ENCODE measurements around the gene ZDHHC24. TPM values are rescaled to one million over a fixed set of nuclear protein-coding genes. Genes with fewer than 3 reads are reported as not detected.
A peak's percentile ranks its signal among the peaks of the same experiment; 100 is the strongest.

The ZDHHC24 gene
- total RNA-seq, 6 donors from 2014 or later = 12.4 to 24.8 (median 14.1) TPM

DNA sequence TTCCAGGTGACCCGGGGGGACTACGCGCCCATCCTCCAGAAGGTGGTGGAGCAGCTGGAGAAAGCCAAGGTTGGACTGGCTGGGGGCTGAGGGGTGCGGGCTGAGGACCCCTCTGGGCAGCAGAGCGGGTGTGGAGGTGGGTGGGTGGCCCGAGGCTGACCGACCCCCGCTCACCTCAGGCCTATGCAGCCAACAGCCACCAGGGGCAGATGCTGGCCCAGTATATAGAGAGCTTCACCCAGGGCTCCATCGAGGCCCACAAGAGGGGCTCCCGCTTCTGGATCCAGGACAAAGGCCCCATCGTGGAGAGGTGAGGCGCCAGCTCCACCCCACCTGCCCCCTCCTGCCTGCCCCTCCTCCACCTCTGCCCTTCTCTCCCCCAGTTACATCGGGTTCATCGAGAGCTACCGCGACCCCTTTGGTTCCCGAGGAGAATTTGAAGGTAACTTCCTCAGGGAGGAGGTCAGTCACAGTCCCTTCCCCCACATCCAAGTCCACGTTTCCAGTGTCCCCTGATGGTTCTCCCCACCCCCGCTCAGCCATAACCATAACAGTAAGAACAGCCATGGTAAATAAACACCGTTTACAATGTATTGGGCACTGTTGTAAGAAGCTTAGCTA is 54.4 kb downstream of the ZDHHC24 start:
- Histone ChIP-seq H3K27me3 (no peaks in the 10 kb centered on the region), H3K9me3 (no peaks in the 10 kb centered on the region), H3K27ac (no peak overlapping the region), H3K4me1 (no peaks in the 10 kb centered on the region), H3K4me3 (no peak overlapping the region), H3K36me3 (peaks cover 3 to 87% (median 69%) of the 10 kb centered on the region in 4 donors)
- DNase-seq (peak in 1 of 2 donors; percentile 56), ATAC-seq (ENCODE audit: low FRiP score in 2 of 2) (no peak)
- WGBS, 2 donors = 74 to 79% methylated on average over 13 to 20 of the region's 20 CpGs
- TF ChIP-seq EP300 (IDR thresholded peaks at IDR 0.05) = no peak
- TF ChIP-seq POLR2AphosphoS5 (IDR thresholded peaks at IDR 0.05) = no peak
- TF ChIP-seq, protein P1, sequence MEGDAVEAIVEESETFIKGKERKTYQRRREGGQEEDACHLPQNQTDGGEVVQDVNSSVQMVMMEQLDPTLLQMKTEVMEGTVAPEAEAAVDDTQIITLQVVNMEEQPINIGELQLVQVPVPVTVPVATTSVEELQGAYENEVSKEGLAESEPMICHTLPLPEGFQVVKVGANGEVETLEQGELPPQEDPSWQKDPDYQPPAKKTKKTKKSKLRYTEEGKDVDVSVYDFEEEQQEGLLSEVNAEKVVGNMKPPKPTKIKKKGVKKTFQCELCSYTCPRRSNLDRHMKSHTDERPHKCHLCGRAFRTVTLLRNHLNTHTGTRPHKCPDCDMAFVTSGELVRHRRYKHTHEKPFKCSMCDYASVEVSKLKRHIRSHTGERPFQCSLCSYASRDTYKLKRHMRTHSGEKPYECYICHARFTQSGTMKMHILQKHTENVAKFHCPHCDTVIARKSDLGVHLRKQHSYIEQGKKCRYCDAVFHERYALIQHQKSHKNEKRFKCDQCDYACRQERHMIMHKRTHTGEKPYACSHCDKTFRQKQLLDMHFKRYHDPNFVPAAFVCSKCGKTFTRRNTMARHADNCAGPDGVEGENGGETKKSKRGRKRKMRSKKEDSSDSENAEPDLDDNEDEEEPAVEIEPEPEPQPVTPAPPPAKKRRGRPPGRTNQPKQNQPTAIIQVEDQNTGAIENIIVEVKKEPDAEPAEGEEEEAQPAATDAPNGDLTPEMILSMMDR (IDR thresholded peaks at IDR 0.05) = no peak
- TF ChIP-seq POLR2A (IDR thresholded peaks at IDR 0.05) = no peak

DNA sequence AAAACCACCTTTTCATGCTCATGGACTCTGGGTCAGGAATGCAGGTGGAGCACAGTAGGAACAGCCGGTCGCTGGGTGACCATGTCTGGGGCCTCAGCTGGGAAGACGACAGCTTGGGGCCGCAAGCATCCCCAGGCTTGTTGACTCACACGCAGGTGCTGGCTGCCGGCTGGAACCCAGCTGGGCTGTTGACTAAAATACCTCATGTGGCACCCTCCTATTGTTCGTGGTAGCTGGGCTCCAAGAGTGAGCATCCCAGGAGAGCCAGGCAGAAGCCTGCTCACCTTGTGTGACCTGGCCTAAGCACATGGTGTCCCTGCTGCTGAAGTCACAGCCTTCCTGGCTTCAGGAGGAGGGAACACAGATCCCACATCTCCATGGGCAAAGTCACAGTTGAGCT is 56.2 kb downstream of the ZDHHC24 start:
- H3K27ac ChIP-seq = no peak overlapping the region
- DNase-seq = no peak
- TF ChIP-seq POLR2A (IDR thresholded peaks at IDR 0.05) (no peak), EP300 (IDR thresholded peaks at IDR 0.05) (no peak), POLR2AphosphoS5 (IDR thresholded peaks at IDR 0.05) (no peak)
- H3K27me3 ChIP-seq = no peaks in the 10 kb centered on the region
- H3K9me3 ChIP-seq = no peaks in the 10 kb centered on the region
- no peak overlapping the region for H3K4me3 ChIP-seq
- H3K4me1 ChIP-seq = no peaks in the 10 kb centered on the region
- H3K36me3 ChIP-seq = peaks cover 3 to 83% (median 71%) of the 10 kb centered on the region in 4 donors
- ATAC-seq (ENCODE audit: low FRiP score in 2 of 2) = no peak
- WGBS, 2 donors = 98 to 100% methylated on average over 2 to 7 of the region's 7 CpGs

DNA sequence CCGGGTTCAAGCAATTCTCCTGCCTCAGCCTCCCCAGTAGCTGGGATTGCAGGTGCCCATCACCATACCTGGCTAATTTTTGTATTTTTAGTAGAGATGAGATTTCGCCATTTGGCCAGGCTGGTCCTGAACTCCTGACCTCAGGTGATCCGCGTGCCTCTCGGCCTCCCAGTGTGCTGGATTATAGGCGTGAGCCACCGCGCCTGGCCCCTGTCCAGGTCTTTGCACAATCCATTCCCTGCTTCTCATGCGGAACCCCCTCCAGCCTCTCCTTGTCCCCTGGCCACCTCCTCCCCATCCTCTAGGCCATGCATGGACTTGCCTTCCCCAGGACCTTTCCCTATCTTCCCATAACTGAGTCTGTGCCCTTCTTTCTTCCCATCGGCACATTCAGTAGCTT is 56.9 kb downstream of the ZDHHC24 start:
- Histone ChIP-seq H3K9me3 (no peaks in the 10 kb centered on the region), H3K27ac (no peak overlapping the region), H3K4me3 (no peak overlapping the region), H3K27me3 (no peaks in the 10 kb centered on the region), H3K4me1 (no peaks in the 10 kb centered on the region), H3K36me3 (peaks cover 3 to 78% (median 72%) of the 10 kb centered on the region in 4 donors)
- ATAC-seq (ENCODE audit: low FRiP score in 2 of 2) (no peak), DNase-seq (no peak)
- WGBS, 2 donors = 92 to 95% methylated on average over 10 of the region's 10 CpGs
- TF ChIP-seq POLR2AphosphoS5 (IDR thresholded peaks at IDR 0.05) (no peak), EP300 (IDR thresholded peaks at IDR 0.05) (no peak)
- TF ChIP-seq, protein P1 (IDR thresholded peaks at IDR 0.05) = no peak

DNA sequence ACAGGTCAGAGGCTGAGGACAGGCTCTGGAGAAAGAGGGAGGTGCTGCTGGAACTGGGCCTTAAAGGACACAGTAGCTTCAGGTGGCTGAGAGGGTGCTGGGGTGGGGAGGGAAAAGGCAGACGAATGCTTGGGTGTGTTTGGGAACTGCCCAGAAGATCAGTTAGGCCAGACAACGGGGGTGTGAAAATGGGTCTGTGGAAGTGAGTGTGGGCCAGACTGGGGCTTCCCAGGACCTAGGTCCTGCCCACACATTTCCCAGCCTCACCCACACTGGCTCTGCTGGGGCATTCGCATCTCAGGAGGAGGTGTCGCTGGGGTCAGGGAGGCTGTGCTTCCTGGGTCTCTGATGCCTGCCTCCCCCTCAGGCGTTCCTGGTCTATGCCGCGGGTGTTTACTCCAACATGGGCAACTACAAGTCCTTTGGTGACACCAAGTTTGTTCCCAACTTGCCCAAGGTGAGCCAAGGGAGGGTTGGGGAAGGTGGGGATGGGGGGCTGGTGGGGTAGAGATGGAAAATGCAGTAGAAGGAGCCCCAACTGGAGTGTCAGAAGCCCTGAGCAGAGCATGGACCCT is 61.0 kb downstream of the ZDHHC24 start:
- Histone ChIP-seq H3K4me1 (peaks cover 7 to 11% (median 8%) of the 10 kb centered on the region in 4 donors), H3K36me3 (peaks cover 0 to 62% (median 41%) of the 10 kb centered on the region in 4 donors), H3K27ac (no peak overlapping the region), H3K9me3 (no peaks in the 10 kb centered on the region), H3K27me3 (no peaks in the 10 kb centered on the region), H3K4me3 (no peak overlapping the region)
- no peak for TF ChIP-seq POLR2AphosphoS5 (IDR thresholded peaks at IDR 0.05)
- TF ChIP-seq, protein P1 (IDR thresholded peaks at IDR 0.05) = no peak
- TF ChIP-seq EP300 (IDR thresholded peaks at IDR 0.05) = no peak
- TF ChIP-seq POLR2A (IDR thresholded peaks at IDR 0.05) = no peak
- DNase-seq = no peak
- no peak for ATAC-seq (ENCODE audit: low FRiP score in 2 of 2)
- 94% methylated on average over 5 to 7 of the region's 7 CpGs for WGBS, 2 donors

DNA sequence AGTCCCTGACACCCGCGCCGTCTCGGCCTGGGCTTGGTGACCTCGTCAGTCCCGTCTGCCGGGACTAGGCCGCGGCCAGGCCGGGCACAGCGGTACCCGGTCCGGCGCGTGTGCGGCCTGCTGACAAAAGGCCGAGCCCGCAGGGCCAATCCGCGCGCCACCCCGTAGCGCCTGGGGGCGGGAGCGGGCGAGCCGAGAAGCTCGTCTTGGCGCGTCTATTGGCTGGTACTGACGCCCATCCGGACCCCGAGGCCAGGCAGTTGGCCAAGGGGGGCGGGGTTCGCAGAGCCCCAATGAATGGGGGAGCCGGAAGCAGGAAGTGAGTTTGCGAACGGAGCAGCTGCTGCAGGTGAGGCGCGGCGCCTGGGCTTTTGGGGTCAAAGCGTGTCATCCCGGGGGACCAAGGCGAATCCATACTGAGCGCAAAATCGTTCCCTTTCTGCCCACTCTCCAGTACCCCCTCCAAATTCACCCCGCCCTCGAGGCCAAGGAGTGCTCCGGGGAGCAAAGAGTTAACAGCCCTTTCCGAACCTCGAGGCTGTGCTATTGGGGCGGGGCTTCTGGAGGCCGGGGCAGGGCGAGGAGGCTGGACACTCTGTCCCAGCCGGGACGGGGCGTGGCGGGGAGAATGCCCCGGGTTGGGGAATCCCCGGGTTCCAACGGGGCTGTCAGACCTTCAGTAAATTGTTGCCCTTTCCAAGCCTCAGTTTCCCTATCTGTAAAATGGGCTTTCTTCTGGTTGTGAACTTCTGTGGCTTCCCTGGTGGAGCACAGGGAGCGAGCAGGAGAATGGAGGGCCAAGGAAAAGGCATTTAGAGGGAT is 65.5 kb downstream of the ZDHHC24 start, which contains the start of gene DPP3:
Gene DPP3 (plus strand): TSS at position 318 of the 822 bp plus-strand sequence. CDS start 1,767 bp downstream, outside the sequence.
- no peaks in the 10 kb centered on the region for H3K27me3 ChIP-seq
- H3K36me3 ChIP-seq = peaks cover 0 to 27% (median 7%) of the 10 kb centered on the region in 4 donors
- TF ChIP-seq, protein P1 (IDR thresholded peaks at IDR 0.05) = peak in 1 of 6 experiments; percentile 11
- peak in 3 of 4 donors; percentile 88 to 95 (median 95) for TF ChIP-seq POLR2A (IDR thresholded peaks at IDR 0.05)
- peak; percentile 83 to 88 for TF ChIP-seq POLR2AphosphoS5 (IDR thresholded peaks at IDR 0.05)
- no peak for TF ChIP-seq EP300 (IDR thresholded peaks at IDR 0.05)
- no peaks in the 10 kb centered on the region for H3K9me3 ChIP-seq
- peak; percentile 98 to 99 for DNase-seq
- peak; percentile 96 to 97 for ATAC-seq (ENCODE audit: low FRiP score in 2 of 2)
- H3K27ac ChIP-seq = peak within 1 kb of the TSS; percentile 85 to 94 (median 92)
- WGBS, 2 donors = 1 to 38% methylated on average over 1 to 49 of the region's 62 CpGs
- H3K4me3 ChIP-seq = peak within 1 kb of the TSS; percentile 50 to 74 (median 62)
- H3K4me1 ChIP-seq = peaks cover 12 to 23% (median 17%) of the 10 kb centered on the region in 4 donors
